NCI-H226 (cell line): Measurements from ENCODE around the gene HNRNPLL.
"Not testable (repeated sequence)": the region's sequence is repeated elsewhere in the genome, so short reads cannot be mapped to it uniquely, and the experiment has no call there.

ENCODE experiments used
- DNase-seq: peaks from one replicate; pipeline ENCODE4 v3.0.0-alpha.2; 2015

HNRNPLL gene

GRCh38 chr2:38602732-38603401, at the start of gene HNRNPLL:
TSS of gene HNRNPLL (minus strand) at chr2:38602928. CDS start at chr2:38602626, 302 bp downstream.
- peak; percentile 99 for DNase-seq

GRCh38 chr2:38650717-38651116, 48.0 kb upstream of the HNRNPLL start:
- no peak for DNase-seq

- DNase-seq = no peak
Measured at GRCh38 chr2:38650012-38650411, 47.3 kb upstream of the HNRNPLL start.

- DNase-seq = no peak
Measured at GRCh38 chr2:38649176-38649728, 46.5 kb upstream of the HNRNPLL start.

GRCh38 chr2:38648107-38648761, 45.5 kb upstream of the HNRNPLL start:
- DNase-seq = peak; percentile 46

- DNase-seq = not testable (repeated sequence)
Measured at GRCh38 chr2:38643683-38644511, 41.2 kb upstream of the HNRNPLL start.

- DNase-seq = no peak
Measured at GRCh38 chr2:38643021-38643671, 40.4 kb upstream of the HNRNPLL start.

- DNase-seq = not testable (repeated sequence)
Measured at GRCh38 chr2:38642373-38643017, 39.8 kb upstream of the HNRNPLL start.

GRCh38 chr2:38636069-38636468, 33.3 kb upstream of the HNRNPLL start:
- DNase-seq = no peak

- DNase-seq = no peak
Measured at GRCh38 chr2:38635139-38635538, 32.4 kb upstream of the HNRNPLL start.

- DNase-seq = no peak
Measured at GRCh38 chr2:38634684-38635083, 32.0 kb upstream of the HNRNPLL start.

- no peak for DNase-seq
Measured at GRCh38 chr2:38633895-38634294, 31.2 kb upstream of the HNRNPLL start.

GRCh38 chr2:38632980-38633379, 30.3 kb upstream of the HNRNPLL start:
- no peak for DNase-seq

GRCh38 chr2:38631976-38632375, 29.2 kb upstream of the HNRNPLL start:
- no peak for DNase-seq

GRCh38 chr2:38629684-38630083, 27.0 kb upstream of the HNRNPLL start:
- DNase-seq = no peak

GRCh38 chr2:38627391-38627790, 24.7 kb upstream of the HNRNPLL start:
- DNase-seq = no peak

GRCh38 chr2:38626326-38627035, 23.8 kb upstream of the HNRNPLL start:
- DNase-seq = no peak

- DNase-seq = peak; percentile 19
Measured at GRCh38 chr2:38622210-38622609, 19.5 kb upstream of the HNRNPLL start.

GRCh38 chr2:38621018-38621417, 18.3 kb upstream of the HNRNPLL start:
- DNase-seq = no peak

- no peak for DNase-seq
Measured at GRCh38 chr2:38620282-38620977, 17.7 kb upstream of the HNRNPLL start.
